ENCODE results near the gene ARMC10.

DNA sequence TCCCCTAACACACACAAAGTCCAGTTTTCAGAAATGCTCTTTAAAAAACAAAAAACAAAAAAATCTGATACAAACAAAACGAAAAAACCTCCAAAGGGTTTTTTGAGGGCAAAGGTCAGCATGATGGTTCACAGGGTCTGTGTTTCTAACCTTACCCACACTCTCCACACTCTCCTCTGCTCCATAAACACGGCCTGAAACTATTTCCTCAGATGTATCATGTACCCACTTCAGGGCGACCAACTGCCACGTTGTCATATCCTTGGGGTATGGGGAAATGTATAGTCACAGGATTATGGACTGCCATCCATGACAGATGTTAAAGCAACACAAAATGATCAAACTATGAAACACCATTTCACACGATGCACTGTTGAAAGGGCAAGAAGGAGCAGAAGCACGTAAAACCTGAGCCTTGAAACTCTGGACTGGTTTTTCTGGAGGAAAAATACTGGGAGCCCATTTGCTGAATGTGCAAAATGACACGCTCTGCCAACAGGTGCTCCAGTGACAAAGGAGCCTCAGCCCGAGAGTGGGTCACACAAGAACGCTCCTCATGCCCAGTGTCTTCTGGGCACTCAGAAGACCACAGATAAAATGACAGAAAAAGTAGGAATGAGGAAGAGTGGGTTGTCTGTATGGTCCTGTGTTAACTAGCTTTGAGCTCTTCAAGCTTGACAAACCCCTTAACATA is 58.2 kb downstream of the ARMC10 start:
- TF ChIP-seq, protein P1, sequence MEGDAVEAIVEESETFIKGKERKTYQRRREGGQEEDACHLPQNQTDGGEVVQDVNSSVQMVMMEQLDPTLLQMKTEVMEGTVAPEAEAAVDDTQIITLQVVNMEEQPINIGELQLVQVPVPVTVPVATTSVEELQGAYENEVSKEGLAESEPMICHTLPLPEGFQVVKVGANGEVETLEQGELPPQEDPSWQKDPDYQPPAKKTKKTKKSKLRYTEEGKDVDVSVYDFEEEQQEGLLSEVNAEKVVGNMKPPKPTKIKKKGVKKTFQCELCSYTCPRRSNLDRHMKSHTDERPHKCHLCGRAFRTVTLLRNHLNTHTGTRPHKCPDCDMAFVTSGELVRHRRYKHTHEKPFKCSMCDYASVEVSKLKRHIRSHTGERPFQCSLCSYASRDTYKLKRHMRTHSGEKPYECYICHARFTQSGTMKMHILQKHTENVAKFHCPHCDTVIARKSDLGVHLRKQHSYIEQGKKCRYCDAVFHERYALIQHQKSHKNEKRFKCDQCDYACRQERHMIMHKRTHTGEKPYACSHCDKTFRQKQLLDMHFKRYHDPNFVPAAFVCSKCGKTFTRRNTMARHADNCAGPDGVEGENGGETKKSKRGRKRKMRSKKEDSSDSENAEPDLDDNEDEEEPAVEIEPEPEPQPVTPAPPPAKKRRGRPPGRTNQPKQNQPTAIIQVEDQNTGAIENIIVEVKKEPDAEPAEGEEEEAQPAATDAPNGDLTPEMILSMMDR (IDR thresholded peaks at IDR 0.05), result no peak
- no peak for TF ChIP-seq POLR2A (IDR thresholded peaks at IDR 0.05)

All from tibial nerve (tissue), 3 donors.